ENCODE results near the gene METTL17.
A peak's percentile ranks its signal among the peaks of the same experiment; 100 is the strongest.
"Not testable (repeated sequence)": the region's sequence is repeated elsewhere in the genome, so short reads cannot be mapped to it uniquely, and the experiment has no call there.

METTL17 gene, protein sequence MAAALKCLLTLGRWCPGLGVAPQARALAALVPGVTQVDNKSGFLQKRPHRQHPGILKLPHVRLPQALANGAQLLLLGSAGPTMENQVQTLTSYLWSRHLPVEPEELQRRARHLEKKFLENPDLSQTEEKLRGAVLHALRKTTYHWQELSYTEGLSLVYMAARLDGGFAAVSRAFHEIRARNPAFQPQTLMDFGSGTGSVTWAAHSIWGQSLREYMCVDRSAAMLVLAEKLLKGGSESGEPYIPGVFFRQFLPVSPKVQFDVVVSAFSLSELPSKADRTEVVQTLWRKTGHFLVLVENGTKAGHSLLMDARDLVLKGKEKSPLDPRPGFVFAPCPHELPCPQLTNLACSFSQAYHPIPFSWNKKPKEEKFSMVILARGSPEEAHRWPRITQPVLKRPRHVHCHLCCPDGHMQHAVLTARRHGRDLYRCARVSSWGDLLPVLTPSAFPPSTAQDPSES

DNA sequence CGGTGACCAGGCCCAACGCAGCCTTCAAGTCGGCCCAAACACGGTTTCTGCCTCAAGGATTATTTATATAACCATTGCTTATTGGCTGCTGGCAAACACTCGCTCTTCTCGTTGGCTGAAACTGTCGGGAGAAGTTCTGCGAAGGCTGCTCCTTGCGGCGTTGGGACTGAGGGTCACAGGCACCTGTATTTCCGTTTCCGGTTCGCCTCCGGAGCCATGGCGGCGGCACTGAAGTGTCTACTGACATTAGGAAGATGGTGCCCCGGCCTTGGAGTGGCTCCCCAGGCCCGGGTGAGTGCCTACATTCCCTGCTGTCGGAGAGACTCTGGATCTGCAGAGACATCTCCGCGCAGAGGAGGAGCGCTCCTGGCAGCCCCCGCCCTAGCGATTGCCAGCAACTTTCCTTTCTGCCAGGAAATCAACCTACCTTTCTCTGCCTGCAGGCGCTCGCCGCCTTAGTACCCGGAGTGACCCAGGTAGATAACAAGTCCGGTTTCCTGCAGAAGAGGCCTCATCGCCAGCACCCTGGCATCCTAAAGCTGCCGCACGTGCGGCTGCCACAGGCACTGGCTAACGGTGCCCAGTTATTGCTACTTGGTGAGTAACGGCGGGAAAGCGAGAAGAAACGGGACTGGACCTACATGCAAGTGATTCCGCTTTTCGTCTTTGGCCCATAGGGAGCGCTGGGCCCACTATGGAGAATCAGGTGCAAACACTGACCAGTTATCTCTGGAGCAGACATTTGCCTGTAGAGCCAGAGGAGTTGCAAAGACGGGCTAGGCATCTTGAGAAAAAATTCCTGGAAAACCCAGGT lies at the start of gene METTL17:
METTL17 (plus strand) TSS at position 194 of the 814 bp plus-strand sequence; CDS start at position 217, 23 bp downstream.
- peak; percentile 88 to 89 for DNase-seq

DNA sequence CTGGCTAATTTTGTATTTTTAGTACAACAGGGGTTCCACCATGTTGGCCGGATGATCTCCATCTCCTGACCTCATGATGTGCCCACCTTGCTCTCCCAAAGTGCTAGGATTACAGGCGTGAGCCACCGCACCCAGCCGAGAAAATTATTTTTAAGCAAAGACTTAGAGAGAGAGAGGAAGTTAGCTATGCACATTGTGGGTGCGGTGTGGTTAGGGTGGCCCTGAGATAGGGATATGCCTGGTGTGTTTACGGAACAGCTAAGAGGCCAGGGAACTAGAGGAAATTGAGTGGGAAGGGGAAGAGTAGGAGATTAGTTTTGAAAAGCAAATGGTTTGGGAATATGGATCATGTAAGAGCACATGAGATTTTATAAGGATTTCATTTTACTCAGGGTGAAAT lies 44.6 kb upstream of the METTL17 start:
- not testable (repeated sequence) for DNase-seq

DNA sequence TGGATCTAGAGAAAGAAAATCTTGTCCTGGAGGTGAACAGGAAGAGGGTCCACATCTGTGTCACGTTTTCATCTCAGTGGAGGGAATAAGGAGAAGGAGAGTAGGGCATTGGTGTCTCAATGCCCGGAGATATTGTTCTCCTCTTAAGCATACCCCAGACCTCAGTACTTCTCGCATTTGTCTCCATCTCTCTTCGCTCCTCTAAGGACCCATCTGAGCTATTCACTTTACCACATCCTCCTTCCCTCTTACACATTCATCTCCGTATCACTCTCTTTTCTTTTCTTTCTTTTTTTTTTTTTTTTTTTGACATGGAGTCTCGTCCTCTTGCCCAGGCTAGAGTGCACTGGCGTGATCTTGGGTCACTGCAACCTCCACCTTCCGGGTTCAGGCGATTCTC lies 43.1 kb upstream of the METTL17 start:
- not testable (repeated sequence) for DNase-seq

DNA sequence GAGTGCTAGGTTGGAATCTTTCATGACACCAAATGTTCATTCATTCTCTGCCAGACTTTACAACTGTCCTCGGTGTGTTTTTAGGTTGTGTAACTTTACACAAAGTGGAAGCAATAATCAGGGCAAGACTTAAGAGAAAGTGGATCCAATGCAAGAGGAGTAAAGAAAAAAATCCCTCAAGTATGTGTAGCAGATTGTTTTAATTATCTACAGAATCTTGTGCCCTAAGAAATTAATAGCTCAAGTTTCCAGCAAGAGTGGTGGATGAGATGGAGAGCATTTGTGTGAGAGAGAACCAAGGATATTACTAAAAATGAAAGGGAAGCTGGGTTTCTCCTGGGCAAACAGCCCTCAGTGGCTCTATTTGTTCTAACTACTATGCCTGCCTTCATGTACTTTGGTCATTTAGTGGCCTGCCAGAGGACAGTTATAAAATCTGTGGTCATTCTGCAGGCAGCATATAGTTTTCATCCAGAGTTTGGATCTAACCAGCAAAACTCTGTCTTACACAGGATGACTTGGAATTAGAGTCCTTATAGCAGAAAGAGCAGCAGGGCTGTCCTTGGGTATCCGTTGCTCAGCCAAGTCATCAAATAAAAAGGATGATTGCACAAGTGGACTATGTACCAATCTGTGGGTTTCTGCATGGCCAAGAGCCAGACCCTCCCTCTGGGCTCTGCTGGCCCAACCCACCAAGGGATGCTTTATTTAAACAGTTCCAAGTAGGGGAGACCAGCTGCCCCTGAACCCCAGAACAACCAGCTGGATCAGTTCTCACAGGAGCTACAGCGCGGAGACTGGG lies 34.8 kb upstream of the METTL17 start, which contains the start of gene RNASE2:
RNASE2 (plus strand) TSS at position 752 of the 802 bp plus-strand sequence. CDS start 285 bp downstream, outside the sequence.
- not testable (repeated sequence) for DNase-seq

DNA sequence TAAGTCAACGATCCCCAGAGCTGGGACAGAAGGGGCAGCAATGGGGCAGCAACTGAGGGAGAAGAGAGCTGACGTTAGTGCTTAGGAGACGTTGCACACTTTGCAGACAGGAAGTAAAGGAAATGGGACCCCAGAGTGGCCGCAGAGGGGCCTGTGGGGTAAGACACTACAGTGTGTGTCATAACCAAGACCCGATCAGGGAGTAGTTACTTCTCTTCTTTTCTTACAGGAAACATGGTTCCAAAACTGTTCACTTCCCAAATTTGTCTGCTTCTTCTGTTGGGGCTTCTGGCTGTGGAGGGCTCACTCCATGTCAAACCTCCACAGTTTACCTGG lies 34.3 kb upstream of the METTL17 start:
- DNase-seq = not testable (repeated sequence)

DNA sequence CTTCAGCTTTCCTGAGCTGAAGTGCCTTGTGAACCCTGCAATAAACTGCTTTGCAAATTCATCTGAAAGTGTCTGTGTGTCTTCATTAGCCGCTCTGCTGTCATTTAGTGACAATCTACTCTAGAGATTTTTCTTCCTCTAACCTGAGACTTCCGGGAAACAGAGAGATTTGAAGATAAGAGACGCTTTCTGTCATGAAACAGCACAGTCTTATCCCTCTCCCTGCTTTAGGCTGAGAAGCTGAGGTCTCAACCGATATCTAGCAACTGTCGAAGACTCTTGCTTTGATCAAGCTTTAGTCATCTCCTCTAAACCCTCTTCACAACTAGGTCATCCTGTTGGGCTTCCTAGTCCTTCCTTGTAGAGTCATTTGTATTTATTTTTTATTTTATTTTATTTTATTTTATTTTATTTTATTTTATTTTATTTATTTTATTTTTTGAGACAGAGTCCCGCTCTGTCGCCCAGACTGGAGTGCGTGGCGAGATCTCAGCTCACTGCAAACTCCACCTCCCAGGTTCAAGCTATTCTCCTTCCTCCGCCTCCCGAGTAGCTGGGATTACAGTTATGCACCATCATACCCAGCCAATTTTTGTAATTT lies 33.3 kb upstream of the METTL17 start:
- DNase-seq = no peak

DNA sequence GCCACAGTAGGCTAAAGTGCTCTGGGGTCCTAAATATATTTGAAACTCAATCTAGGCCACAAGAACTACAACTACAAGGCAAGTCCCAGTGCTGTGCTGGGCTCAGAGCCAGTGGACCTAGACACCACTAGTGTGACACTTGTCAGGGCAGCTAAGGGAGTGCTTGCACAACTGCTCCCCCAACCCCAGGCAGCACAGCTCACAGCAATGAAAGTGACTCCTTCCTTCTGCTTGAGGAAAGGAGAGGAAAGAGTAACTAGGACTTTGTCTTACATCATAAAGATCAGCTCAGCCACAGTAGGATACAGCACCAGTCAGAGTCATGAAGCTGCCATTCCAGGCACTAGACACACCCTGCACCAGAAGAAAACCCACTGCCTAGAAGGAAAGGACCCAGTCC lies 30.8 kb upstream of the METTL17 start:
- DNase-seq = not testable (repeated sequence)

DNA sequence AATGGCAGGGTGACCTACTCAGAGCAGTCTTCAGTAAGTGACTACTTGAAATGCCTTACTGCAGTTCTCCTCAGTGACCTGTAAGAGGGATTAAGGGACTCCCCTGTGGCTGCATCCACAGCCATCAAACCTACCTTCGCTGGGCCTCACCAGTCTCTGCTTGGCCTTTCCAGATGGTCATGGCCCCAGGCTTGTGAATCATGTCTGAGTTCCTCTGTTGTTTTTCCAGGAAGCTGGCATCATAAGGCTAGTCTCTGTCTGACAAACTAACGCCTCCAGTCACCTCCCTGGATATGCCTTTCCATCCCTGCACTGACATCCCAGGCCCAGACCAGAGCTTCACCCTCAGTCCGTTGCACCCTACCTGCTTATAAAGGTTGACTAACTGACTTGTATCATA lies 20.4 kb upstream of the METTL17 start:
- DNase-seq = no peak

DNA sequence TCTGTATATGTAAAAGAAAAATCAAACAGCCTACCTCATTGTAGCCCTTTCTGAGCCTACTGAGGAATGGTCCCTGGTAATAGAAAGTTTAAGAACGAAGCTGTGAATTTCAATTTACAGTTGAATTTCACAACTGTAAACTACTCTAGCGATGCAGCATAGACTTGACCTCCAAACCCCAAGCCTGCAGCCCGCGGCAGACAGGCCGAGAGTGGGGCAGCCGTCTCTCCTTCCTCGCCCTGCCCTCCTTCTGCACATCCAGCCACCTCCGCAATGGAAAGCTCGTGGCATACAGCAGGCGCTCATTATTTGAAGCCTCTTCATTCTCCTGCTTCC lies 19.2 kb upstream of the METTL17 start:
- DNase-seq = no peak

DNA sequence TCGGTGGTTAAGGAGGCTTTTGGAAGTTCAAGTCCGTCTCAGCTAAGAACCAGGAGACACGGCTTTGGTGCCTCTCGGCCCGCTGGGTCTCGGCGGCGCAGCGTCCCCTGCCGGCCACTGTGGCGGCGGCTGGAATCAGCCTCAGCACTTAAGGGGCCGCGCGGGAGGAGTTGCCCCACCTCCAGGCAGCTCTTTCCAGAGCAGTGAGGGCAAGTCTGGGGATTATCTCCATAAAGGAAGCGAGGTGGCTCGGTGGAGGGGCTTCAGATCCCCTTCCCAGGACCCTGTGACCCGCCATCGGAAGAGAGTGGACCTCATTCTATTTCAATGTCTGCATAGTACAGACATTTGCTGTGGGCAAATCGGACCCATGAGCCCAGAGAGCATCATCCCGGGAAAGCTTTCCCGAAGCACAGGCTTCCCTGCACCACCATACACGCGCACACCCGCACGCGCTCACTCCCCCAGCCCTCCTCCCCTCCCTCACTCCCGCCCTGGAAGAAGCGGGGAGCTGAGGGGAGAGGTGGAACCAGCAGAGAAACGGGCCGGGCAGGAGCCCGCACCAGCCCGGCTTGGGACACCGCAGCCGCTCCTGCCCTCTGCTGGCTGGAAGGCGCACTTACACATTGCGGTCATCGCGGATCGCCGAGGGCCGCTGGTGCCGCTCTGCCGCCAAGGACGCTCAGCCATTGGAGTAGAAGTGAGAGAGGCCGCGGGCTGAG lies 18.6 kb upstream of the METTL17 start:
- DNase-seq = peak; percentile 81 to 85

DNA sequence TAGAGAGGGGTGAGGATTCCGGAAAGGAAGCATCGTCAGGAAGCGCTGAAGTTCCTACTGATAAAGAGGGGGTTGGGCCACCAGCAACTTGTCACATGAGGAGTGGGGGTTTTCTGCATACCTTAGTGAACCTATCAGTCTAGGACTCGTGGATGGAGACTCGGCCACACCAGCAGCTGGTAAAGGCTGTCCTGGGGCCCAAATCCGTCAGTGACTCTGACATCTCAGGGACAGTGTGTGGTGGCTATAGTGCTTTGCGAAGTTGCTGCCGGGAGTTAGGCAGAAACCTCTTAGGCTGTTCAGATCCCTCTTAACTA lies 18.1 kb upstream of the METTL17 start:
- no peak for DNase-seq

DNA sequence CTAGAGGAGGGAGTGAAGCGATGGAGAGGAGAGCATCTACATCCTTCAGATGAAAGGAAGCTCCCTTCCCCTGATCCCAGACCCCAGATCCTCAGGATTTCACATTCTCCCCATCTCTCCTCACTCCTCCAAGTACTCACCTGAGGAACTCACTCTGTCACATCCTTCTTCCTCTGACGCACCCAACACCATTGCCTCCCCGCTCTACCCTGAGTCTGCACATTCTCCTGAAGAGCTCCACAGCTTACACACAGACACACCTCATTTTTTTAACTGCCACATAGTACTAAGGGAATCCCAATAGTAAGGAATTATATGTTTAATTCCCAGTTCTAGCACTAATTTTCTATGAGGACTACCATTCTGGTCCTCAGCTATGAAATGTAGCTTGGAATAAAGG lies 16.3 kb upstream of the METTL17 start:
- no peak for DNase-seq

DNA sequence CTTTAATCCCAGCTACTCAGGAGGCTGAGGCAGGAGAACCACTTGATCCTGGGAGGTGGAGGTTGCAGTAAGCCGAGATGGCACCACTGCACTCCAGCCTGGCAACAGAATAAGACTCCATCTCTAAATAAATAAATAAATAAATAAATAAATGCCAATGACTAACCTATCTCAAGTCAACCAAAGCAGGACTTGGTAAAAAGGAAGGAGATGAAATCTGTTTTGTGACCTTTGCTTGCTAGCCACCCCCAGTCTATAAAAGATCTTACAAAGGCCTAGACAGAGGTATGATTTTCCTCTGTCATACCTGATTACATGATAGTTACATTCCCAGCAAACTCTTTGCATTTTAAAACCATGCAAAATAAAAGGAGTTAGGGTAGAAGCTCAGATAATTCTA lies 13.5 kb upstream of the METTL17 start:
- DNase-seq = no peak

DNA sequence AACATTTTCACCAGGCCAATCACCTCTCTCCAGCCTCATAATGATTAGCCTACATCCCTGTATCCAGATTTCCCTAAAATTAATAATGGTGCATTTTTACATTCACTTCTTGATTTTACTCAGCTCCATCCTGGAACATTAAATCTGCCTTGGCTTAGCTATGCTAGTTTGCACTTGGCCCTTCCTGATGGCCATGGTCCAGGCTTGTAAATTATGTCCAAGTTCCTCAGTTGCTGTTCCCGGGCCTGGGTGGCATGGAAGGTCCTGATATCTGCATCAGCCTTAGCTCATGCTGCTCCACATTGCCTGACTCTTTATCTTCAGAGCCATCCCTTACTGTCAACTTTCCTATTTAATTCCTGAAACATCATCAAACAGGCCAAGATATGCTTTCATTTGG lies 11.1 kb upstream of the METTL17 start:
- DNase-seq = no peak

DNA sequence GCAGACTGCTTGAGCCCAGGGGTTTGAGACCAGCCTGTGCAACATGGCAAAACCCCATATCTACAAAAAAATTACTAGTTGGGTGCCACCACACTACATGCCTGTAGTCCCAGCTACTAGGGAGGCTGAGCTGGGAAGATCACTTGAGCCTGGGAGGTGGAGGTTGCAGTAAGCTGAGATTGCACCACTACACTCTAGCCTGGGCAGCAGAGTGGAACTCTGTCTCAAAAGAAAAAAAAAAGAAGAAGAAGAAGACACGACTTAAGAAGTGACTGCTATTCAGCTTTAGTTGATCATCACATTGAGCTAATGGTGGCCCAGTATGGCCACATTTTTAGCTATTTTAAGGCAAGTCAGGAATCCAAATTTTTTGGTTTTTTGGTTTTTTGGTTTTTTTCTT lies 8.9 kb upstream of the METTL17 start:
- DNase-seq = no peak

DNA sequence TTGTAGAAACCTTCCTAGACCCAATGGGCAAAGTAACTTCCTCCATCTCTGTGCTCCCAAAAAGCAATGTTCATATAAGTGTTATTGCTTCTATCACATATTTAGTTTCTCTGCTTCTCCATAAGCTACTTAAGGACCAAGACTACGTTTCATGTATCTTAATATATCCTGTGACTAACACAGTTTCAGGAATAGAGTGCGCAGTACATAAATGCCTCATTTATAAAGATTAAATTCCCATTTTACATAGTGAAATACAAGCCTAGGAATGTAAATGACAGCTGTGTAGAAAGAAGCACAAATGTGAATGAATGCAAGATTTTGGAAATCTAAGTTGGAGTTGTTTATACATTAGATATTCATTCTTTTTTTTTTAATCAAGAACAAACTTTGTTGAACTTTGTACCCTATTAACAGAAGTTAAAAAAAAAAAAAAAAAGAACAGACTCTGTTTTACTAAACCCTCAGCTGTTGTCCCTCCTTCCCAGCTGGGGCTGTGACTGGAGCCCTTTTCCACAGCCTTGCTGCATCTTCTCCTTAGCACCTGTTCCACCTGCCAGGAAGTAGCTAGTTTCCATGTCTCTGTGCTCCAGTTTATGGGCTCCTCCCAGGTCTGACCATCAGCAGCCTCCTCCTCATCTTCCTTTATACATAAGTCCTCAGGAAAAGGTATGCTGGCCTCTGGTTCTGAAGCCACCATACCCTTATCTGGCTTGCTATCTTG lies 7.0 kb upstream of the METTL17 start:
- no peak for DNase-seq

DNA sequence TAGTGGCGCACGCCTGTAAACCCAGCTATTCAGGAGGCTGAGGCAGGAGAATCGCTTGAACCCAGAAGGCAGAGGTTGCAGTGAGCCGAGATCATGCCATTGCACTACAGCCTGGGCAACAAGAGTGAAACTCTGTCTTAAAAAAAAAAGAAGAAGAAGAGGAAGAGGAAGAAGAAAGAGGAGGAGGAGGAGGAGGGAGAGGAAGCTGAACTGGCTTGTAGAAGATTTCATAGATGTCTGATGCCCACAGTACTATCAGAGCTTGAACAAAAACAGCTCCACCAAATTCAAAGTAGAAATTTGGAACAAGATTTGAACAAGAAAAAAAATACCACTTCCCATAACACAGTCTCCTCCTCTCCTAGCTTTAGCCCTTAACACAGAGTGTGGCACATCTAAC lies 4.1 kb upstream of the METTL17 start:
- DNase-seq = not testable (repeated sequence)

DNA sequence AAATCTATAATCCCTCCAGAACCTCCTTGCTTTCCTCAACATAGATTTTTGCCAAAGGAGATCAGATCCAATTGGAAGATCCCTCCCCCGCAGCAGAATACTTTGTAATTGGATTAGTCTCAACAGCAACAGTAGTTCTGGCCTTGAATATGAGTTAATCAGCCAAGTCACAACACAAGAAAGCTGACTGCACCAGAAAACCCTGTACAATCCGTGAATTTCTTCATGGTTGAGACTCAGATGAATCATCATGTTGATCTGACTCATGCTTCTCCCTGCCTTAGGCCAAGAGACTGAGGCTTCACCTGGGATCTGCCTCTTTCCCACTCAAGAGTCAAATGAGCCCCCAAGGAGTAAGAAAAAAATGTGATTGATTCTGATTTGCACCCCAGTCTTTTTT lies 3.0 kb upstream of the METTL17 start:
- no peak for DNase-seq

DNA sequence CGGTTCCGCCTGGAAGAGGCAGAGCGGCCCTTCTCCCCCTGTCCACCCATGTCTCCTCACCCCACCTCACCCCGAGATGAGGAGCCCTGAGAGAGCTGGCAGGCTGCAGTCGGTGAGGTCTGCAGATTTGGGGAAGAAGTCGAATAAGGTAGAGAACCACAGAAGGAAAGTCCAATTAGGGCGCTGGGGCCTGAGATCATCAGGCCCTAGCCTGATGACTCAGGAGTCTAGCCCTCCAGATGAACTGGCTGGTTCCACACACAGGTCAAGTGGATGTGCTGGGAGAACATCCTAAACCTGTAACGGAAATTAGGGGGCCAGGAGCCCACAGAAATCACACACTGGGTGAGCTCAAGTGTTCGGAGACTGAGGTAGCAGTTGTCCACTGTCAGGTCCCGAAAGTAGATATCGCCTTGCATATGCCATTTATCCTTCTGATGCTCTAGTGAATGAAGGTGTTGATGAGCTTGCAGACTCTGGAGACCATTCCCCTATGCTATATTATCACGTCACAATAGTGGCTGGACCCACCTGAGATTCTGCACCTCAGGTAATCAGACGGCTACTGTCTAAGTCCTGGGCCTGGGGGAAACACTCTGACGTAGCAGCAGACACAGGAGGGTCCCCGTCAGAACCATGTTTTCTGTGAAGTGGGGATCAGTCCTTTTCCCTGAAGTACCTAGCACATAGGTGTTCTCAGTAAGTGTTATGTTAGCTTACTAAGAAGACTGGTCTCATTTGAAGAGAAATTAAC lies 886 bp upstream of the METTL17 start:
- no peak for DNase-seq

DNA sequence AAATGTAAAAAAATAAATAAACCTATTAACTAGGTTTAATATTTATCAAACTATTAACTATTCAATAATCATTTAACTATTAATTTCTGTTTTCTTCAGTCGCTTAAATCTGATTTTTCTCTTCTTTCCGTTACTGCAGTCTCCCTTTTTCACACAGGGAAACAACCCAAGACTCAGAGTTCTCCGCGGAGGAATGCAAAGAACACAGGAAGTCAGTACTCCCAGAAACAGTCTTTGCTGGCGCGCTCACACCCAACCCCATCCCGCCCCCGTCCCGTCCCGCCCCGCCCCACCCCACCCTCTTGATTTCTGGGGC lies 351 bp upstream of the METTL17 start:
- DNase-seq = no peak

DNA sequence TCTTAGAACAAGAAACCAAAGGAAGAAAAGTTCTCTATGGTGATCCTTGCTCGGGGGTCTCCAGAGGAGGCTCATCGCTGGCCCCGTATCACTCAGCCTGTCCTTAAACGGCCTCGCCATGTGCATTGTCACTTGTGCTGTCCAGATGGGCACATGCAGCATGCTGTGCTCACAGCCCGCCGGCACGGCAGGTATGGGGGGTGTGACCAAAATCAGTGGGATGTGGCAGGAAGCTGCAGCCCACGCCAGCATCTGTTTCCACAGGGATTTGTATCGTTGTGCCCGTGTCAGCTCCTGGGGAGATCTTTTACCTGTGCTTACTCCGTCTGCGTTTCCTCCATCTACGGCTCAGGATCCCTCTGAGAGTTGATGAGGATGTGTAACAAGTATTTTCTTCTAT lies 6.7 kb downstream of the METTL17 start:
- no peak for DNase-seq

Measured in stimulated activated CD4-positive, alpha-beta T cell treated with anti-CD3 and anti-CD28 coated beads, Interleukin-2, amount 100 ng/mL, for 24 hours (primary cell).